VCaP (cell line): ENCODE data around the gene RABGAP1L.
A peak's percentile ranks its signal among the peaks of the same experiment; 100 is the strongest.

Experiments
- H3K27ac ChIP-seq: fragments of 450-650 bp; 2 replicates; pipeline ENCODE4 v1.5.1; 2017
- CTCF ChIP-seq: fragments of 450-650 bp; conservative IDR thresholded peaks from 2 replicates; pipeline ENCODE4 v1.5.1; 2017; ENCODE audit warnings: mild to moderate bottlenecking, moderate library complexity

RABGAP1L gene

GRCh38 chr1:174797398-174797797 lies 638.1 kb downstream of the RABGAP1L start:
- TF ChIP-seq CTCF, result no peak
- no peak overlapping the region for H3K27ac ChIP-seq

- no peak for TF ChIP-seq CTCF
- peak overlapping the region; percentile 50 for H3K27ac ChIP-seq
Observed at GRCh38 chr1:174799136-174799479, 639.8 kb downstream of the RABGAP1L start.

GRCh38 chr1:174800216-174800851 lies 641.0 kb downstream of the RABGAP1L start:
- peak overlapping the region; percentile 50 for H3K27ac ChIP-seq
- no peak for TF ChIP-seq CTCF

- TF ChIP-seq CTCF, result no peak
- H3K27ac ChIP-seq, result no peak overlapping the region
Observed at GRCh38 chr1:174800876-174801275, 641.6 kb downstream of the RABGAP1L start.

- no peak overlapping the region for H3K27ac ChIP-seq
- no peak for TF ChIP-seq CTCF
Observed at GRCh38 chr1:174809755-174810280, 650.5 kb downstream of the RABGAP1L start.

GRCh38 chr1:174812016-174812415 lies 652.7 kb downstream of the RABGAP1L start:
- TF ChIP-seq CTCF, result no peak
- H3K27ac ChIP-seq, result no peak overlapping the region

GRCh38 chr1:174812656-174813055 lies 653.3 kb downstream of the RABGAP1L start:
- no peak for TF ChIP-seq CTCF
- no peak overlapping the region for H3K27ac ChIP-seq
